SU-DHL-6 (cell line): ENCODE measurements around the gene IGSF21.

Experiments used
- H2AFZ ChIP-seq: fragments of 200-600 bp; sonication (generic); 2 replicates; pipeline ENCODE4 v1.6.1; 2014; ENCODE audit warnings: low read depth, mild to moderate bottlenecking, moderate library complexity, mixed read lengths, antibody characterized with exemption, low read length; ENCODE audit not compliant: severe bottlenecking
- H3F3A ChIP-seq: fragments of 200-600 bp; shearing (Covaris generic); 2 replicates; pipeline ENCODE4 v1.6.0; 2016; ENCODE audit warnings: antibody characterized with exemption, mild to moderate bottlenecking; ENCODE audit not compliant: insufficient read depth
- H3K27ac ChIP-seq: fragments of 200-600 bp; sonication (generic); 2 replicates; pipeline ENCODE4 v1.5.1; 2016; ENCODE audit warnings: low read depth, mild to moderate bottlenecking, low read length, moderate library complexity, mixed read lengths
- H3K27me3 ChIP-seq: fragments of 200-600 bp; sonication (generic), shearing (Covaris generic); 2 replicates; pipeline ENCODE4 v1.6.0; 2014; ENCODE audit warnings: mild to moderate bottlenecking, low read length
- H3K36me3 ChIP-seq: fragments of 200-600 bp; sonication (generic); 2 replicates; pipeline ENCODE4 v1.6.1; 2014; ENCODE audit warnings: mild to moderate bottlenecking, low read length, mixed read lengths
- H3K4me2 ChIP-seq: fragments of 300-600, 200-600 bp; shearing (Covaris generic), sonication (generic); 2 replicates; pipeline ENCODE4 v1.6.0; 2014; ENCODE audit warnings: low read length, low read depth, mild to moderate bottlenecking; ENCODE audit not compliant: poor library complexity, severe bottlenecking
- H3K4me3 ChIP-seq: fragments of 200-600 bp; sonication (generic); 2 replicates; pipeline ENCODE4 v1.5.1; 2014; ENCODE audit warnings: antibody characterized with exemption, low read length, mild to moderate bottlenecking, mixed read lengths; ENCODE audit not compliant: insufficient read depth, poor library complexity, severe bottlenecking
- H3K79me2 ChIP-seq: fragments of 200-600 bp; sonication (generic); 2 replicates; pipeline ENCODE4 v1.6.1; 2014; ENCODE audit warnings: mild to moderate bottlenecking, low read length, moderate library complexity; ENCODE audit not compliant: insufficient read depth
- H3K9ac ChIP-seq: fragments of 200-600 bp; sonication (generic); 2 replicates; pipeline ENCODE4 v1.7.0; 2014; ENCODE audit warnings: mild to moderate bottlenecking, low read length
- H3K9me2 ChIP-seq: fragments of 200-600 bp; sonication (generic); replicated peaks from 2 replicates; pipeline ENCODE4 v1.6.1; 2014; ENCODE audit warnings: low read length; ENCODE audit not compliant: insufficient read depth
- H3K9me3 ChIP-seq: fragments of 200-600 bp; sonication (generic); 2 replicates; pipeline ENCODE4 v1.6.1; 2014; ENCODE audit warnings: low read length, mixed read lengths; ENCODE audit not compliant: insufficient read depth
- H4K20me1 ChIP-seq: fragments of 200-600 bp; sonication (generic); 2 replicates; pipeline ENCODE4 v1.6.1; 2014; ENCODE audit warnings: low read depth, mild to moderate bottlenecking, antibody characterized with exemption, low read length, moderate library complexity, mixed read lengths
- CTCF ChIP-seq: fragments of 200-600 bp; sonication (generic); IDR thresholded peaks from one replicate; pipeline ENCODE4 v1.5.1; 2017; ENCODE audit warnings: antibody characterized with exemption, mild to moderate bottlenecking, low read length, moderate library complexity; ENCODE audit not compliant: insufficient read depth, poor library complexity, severe bottlenecking
- EZH2phosphoT487 ChIP-seq: fragments of 200-600 bp; sonication (generic), shearing (Covaris generic); conservative IDR thresholded peaks from 2 replicates; pipeline ENCODE4 v1.6.1; 2018; ENCODE audit warnings: mild to moderate bottlenecking, antibody characterized with exemption, low read length, moderate library complexity, mixed read lengths

IGSF21 gene

GRCh38 chr1:18077657-18078215 lies 29.9 kb upstream of the IGSF21 start:
- Histone ChIP-seq H3K79me2 (no peaks in the 10 kb centered on the region), H3K9me2 (no peaks in the 10 kb centered on the region), H3K9ac (no peak overlapping the region), H3K4me3 (no peak overlapping the region), H3F3A (no peaks in the 10 kb centered on the region), H3K36me3 (no peaks in the 10 kb centered on the region), H3K27me3 (no peaks in the 10 kb centered on the region), H2AFZ (no peak overlapping the region), H4K20me1 (no peaks in the 10 kb centered on the region), H3K9me3 (no peaks in the 10 kb centered on the region), H3K4me2 (no peak overlapping the region), H3K27ac (no peak overlapping the region)
- TF ChIP-seq CTCF (no peak), EZH2phosphoT487 (no peak)

DNA sequence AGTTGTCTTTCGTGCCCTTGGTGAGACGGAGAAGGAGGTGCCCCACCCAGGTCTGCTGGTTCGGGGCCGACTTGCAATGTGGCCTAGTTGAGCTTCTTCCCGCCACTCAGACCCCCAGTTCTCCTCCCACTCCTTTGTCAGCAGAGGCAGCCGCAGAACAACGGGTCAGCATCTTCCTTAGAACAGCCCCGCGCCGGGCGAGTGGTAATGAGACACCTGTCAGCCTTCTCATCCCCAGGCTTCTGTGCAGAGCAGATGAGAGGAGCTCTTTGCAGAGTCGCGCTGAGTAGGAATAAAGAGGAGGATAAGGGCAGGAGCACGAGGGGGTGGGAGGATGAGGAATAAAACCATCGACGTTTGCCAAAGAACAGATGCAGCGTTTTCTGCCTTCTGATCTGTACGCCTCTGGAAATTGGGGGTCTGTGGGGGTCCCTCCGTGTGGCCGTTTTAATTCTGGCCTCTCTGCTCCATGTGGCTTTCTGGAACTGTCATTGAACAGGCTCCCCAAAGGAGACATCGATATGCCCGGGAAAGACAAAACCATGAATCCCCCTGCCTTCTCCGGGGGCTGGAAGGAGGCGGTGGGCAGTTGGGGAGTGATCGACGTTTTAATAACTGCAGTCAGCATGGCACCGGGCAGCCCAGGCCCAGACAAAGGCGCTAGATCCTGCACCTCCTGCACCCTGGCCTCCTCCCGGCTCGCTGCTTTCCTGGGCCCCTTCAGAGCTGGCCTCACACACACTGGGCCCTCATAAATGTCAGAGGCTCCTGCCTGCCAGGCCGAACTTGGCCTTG lies 27.5 kb upstream of the IGSF21 start:
- no peak overlapping the region for H3K4me2 ChIP-seq
- no peaks in the 10 kb centered on the region for H3K9me3 ChIP-seq
- H3F3A ChIP-seq, result no peaks in the 10 kb centered on the region
- H3K9ac ChIP-seq, result no peak overlapping the region
- H3K27ac ChIP-seq, result no peak overlapping the region
- TF ChIP-seq EZH2phosphoT487 (no peak), CTCF (no peak)
- H2AFZ ChIP-seq, result no peak overlapping the region
- H3K4me3 ChIP-seq, result no peak overlapping the region
- no peaks in the 10 kb centered on the region for H4K20me1 ChIP-seq
- no peaks in the 10 kb centered on the region for H3K9me2 ChIP-seq
- H3K79me2 ChIP-seq, result no peaks in the 10 kb centered on the region
- no peaks in the 10 kb centered on the region for H3K27me3 ChIP-seq
- no peaks in the 10 kb centered on the region for H3K36me3 ChIP-seq

GRCh38 chr1:18085387-18086074 lies 22.1 kb upstream of the IGSF21 start:
- H2AFZ ChIP-seq, result no peak overlapping the region
- H3K36me3 ChIP-seq, result no peaks in the 10 kb centered on the region
- H4K20me1 ChIP-seq, result no peaks in the 10 kb centered on the region
- TF ChIP-seq EZH2phosphoT487, result no peak
- TF ChIP-seq CTCF, result no peak
- no peak overlapping the region for H3K9ac ChIP-seq
- H3K4me2 ChIP-seq, result no peak overlapping the region
- no peaks in the 10 kb centered on the region for H3K9me3 ChIP-seq
- H3K9me2 ChIP-seq, result no peaks in the 10 kb centered on the region
- H3F3A ChIP-seq, result no peaks in the 10 kb centered on the region
- H3K27me3 ChIP-seq, result no peaks in the 10 kb centered on the region
- H3K79me2 ChIP-seq, result no peaks in the 10 kb centered on the region
- H3K4me3 ChIP-seq, result no peak overlapping the region
- no peak overlapping the region for H3K27ac ChIP-seq
